GM12874 (cell line): ENCODE results near the gene VAV3.

Source experiments
- TF ChIP-seq, protein P1 (sequence below): IDR thresholded peaks from 2 replicates; pipeline ENCODE4 v1.5.1; 2011; ENCODE audit warnings: low read depth, mild to moderate bottlenecking, control low read depth, low read length, moderate library complexity; ENCODE audit not compliant: insufficient read depth

Gene VAV3

DNA sequence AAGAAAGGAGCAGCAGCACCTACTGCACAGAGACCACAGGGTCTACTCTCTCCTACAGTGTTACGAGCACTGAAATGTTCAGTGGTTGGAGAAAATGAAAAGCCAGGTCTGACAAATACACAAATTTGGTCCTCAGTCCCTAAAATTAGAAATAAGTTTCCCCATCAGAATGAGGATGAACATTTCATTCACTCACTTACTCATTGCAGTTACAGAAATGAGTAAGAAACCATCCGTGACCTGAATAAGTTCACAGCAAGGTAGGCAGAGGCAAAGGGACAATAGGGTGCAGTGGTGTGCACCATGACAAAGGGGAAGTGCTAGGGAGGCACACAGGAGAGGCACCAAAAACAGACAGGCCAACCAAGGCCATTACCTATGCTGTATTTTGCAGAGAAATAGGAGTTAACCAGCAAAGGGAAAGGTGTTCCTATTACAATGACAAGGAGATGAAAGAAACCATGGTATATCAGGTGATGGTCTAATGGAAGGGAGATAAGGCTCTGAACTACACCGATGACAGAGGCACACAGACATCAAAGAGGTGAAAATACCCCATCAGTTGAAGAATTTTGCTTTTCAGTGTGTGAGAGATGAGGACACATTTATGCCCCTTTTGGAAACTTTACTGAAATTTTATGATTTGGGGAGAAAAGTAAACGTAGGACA lies 29.4 kb downstream of the VAV3 start:
- TF ChIP-seq, protein P1, sequence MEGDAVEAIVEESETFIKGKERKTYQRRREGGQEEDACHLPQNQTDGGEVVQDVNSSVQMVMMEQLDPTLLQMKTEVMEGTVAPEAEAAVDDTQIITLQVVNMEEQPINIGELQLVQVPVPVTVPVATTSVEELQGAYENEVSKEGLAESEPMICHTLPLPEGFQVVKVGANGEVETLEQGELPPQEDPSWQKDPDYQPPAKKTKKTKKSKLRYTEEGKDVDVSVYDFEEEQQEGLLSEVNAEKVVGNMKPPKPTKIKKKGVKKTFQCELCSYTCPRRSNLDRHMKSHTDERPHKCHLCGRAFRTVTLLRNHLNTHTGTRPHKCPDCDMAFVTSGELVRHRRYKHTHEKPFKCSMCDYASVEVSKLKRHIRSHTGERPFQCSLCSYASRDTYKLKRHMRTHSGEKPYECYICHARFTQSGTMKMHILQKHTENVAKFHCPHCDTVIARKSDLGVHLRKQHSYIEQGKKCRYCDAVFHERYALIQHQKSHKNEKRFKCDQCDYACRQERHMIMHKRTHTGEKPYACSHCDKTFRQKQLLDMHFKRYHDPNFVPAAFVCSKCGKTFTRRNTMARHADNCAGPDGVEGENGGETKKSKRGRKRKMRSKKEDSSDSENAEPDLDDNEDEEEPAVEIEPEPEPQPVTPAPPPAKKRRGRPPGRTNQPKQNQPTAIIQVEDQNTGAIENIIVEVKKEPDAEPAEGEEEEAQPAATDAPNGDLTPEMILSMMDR, result no peak

DNA sequence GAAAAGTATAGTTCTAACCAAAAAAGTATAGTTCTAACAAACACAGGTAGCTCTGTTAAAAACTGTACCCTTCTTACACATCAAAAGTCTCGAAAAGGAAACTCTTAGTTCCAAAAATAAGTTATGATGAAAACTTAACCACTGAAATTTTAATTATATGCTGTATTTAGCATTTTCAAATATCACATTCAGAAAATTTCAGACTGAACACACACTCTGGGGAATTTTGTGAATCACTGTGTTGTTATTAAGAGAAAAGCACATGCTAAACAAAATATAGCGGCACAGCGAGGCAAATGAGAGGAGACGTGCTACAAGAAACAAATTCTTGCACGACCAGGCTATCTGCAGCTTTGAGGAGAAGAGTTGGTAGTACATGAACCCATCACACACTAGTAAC lies 30.4 kb downstream of the VAV3 start:
- TF ChIP-seq, protein P1, result no peak

DNA sequence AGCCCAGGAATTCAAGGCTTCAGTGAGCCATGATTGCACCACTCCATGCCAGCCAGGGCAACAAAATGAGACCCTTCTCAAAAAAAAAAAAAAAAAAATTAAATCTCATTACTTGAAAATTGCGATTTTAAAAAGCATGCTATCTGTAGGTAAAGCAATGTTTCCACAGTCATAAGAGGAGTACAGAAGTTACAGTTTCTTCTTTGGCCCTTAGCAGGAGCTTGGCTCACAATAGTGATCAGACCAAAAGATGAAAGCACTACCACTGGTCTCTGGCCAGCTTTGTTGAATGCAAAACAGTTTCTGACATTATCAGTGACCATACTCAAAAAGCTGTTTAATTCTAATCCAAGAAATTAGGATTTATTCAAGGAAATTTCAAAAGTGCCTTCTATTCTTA lies 31.2 kb downstream of the VAV3 start:
- TF ChIP-seq, protein P1, result no peak

DNA sequence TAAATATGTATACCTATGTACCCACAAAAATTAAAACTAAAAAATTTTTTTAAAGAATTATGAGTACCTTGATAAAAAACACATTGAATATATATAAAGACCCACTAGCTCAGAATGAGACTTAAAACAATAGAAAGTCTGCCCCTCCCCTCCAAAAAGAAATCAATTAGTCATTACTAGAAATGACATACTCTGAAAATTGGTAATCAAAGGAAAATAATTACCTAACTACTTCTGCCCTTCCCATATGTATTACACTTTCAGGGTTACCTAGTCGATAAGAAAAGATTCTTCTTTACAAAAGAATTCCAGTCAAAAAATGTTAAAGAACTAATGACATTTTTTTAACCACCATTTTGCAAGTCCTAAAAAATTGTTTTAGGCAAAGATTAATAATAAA lies 34.7 kb downstream of the VAV3 start:
- TF ChIP-seq, protein P1, result no peak

DNA sequence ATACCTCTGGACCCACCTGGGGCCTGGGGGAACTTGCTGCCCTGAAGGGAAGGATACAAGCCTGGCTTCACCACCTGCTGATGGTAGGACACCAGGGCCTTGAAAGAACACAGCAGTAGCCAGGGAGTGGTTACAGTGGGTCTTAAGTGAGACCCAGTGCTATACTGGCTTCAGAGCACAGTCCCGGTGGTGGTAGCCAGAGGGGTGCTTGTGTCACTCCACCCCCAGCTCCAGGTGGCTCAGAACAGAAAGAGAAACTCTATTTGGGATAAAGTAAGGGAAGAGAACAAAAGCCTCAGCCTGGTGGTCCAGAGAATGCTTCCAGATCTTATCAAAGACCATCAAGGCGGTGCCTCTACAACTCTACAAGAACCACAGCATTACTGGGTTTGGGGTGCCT lies 37.2 kb downstream of the VAV3 start:
- TF ChIP-seq, protein P1, result no peak

DNA sequence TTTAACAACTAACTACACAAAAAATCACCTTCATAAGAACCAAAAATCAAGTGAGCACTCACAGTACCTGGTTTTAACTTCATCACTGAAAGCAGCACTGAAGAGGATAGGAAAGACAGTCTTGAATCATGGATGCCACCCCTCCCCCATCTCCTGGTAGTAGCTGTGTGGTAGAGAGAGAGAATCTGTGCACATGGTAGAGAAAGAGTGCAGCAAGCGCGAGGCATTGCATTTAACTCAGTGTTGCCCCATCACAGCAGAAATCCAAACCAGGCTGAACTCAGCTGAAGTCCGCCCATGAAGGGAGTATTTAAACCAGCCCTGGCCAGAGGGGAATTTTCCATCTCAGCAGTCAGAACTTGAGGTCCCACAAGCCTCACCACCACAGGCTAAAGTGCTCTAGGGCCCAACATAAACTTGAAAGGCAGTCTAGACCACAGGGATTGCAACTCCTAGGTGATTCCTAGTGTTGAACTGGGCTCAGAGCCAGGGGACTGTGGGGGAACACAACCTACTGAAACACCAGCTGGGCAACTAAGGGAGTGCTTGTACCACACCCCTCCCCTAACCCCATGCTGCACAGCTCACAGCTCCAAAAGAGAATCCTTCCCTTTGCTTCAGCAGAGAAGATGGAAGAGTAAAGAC lies 38.4 kb downstream of the VAV3 start:
- TF ChIP-seq, protein P1, result no peak

DNA sequence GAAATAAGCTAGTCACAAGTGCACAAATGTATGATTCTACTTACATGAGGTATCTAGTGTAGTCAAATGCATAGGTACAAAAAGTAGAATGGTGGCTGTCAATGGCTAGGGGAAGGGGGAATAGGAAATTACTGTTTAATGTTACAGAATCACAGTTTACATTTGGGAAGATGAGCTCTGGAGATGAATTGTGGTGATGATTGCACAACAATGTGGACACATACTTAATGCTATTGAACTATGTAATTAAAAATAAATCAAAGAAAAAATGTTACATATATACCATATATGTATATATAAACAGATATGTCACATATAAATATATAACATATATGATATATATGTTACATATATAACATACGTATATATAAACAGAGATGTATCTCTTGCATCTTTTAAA lies 39.4 kb downstream of the VAV3 start:
- TF ChIP-seq, protein P1, result no peak
